ENCODE measurements around the gene PTPRD.

GRCh38 chr9:9674461-9674860, 938.3 kb downstream of the PTPRD start:
- TF ChIP-seq CTCF (IDR thresholded peaks at IDR 0.05): no peak
- TF ChIP-seq REST (IDR thresholded peaks at IDR 0.05; ENCODE audit: insufficient read depth in 1 of 2, low read depth in 2 of 2, low read length in 1 of 2): no peak
- TF ChIP-seq SIN3A (IDR thresholded peaks at IDR 0.05; ENCODE audit: borderline replicate concordance, insufficient read depth, low read depth, low read length): no peak
- TF ChIP-seq POLR2AphosphoS5 (IDR thresholded peaks at IDR 0.05; ENCODE audit: low read depth, low read length): no peak
- TF ChIP-seq TCF7L2 (IDR thresholded peaks at IDR 0.05; ENCODE audit: low read depth, low read length): no peak
